Esophagus squamous epithelium (tissue), 5 donors: Measurements from ENCODE around the gene TARP.

ENCODE experiments used
- DNase-seq: peaks from one replicate; lab custom pipeline; 2025; lab: John Stamatoyannopoulos, UW
- H3K27ac ChIP-seq, 4 donors: fragments of 200-600 bp; sonication (generic); one replicate each; pipeline ENCODE4 v1.5.1; 2016 to 2019; ENCODE audit warnings: mild to moderate bottlenecking in 1 of 4
- H3K27me3 ChIP-seq, 4 donors: fragments of 200-600 bp; sonication (generic); 1 replicate in 3 of 4; 2 replicates in 1 of 4; pipeline versions ENCODE4 v1.5.1 to v1.6.0; 2017 to 2021; ENCODE audit warnings: antibody characterized with exemption in 1 of 4
- H3K36me3 ChIP-seq, 3 donors: fragments of 200-600 bp; sonication (generic); one replicate each; pipeline ENCODE4 v1.5.1; 2016 to 2019
- H3K4me1 ChIP-seq, 3 donors: fragments of 200-600 bp; sonication (generic); one replicate each; pipeline ENCODE4 v1.5.1; 2017 to 2019
- H3K4me3 ChIP-seq, 4 donors: fragments of 200-600 bp; sonication (generic); 1 replicate in 3 of 4; 2 replicates in 1 of 4; pipeline ENCODE4 v1.5.1; 2016 to 2019; ENCODE audit warnings: mild to moderate bottlenecking in 2 of 4, moderate library complexity in 1 of 4
- H3K9me3 ChIP-seq, 3 donors: fragments of 200-600 bp; sonication (generic); one replicate each; pipeline ENCODE4 v1.5.1; 2016 to 2019
- POLR2A ChIP-seq, 4 donors: fragments of 450-650 bp; IDR thresholded peaks; one replicate each; pipeline ENCODE4 v1.6.1; 2017; ENCODE audit warnings: antibody characterized with exemption in 4 of 4, mild to moderate bottlenecking in 4 of 4, moderate library complexity in 3 of 4
- WGBS, 2 donors: methylation state at CpG; one replicate each; pipeline ENCODE4 v1.1.5; 2018; 5-methylcytosine and 5-hydroxymethylcytosine counted together
- intact Hi-C: fragments of 100-400 bp; cut with DNase I; formaldehyde crosslinking; loops from one replicate; pipeline ENCODE4 v1.15.0; 2022
- TF ChIP-seq, protein P1 (sequence below), 6 experiments: fragments of 450-650 bp in 4 of 6; fragments of 200-600 bp in 2 of 6; sonication (generic) in 2 of 6; IDR thresholded peaks; one replicate each; pipeline ENCODE4 v1.5.1; 2016 to 2019; ENCODE audit warnings: antibody characterized with exemption in 6 of 6, mild to moderate bottlenecking in 4 of 6, moderate library complexity in 4 of 6
- donor health status: DM: yes; HTN: yes; CAD: no.

TARP gene

DNA sequence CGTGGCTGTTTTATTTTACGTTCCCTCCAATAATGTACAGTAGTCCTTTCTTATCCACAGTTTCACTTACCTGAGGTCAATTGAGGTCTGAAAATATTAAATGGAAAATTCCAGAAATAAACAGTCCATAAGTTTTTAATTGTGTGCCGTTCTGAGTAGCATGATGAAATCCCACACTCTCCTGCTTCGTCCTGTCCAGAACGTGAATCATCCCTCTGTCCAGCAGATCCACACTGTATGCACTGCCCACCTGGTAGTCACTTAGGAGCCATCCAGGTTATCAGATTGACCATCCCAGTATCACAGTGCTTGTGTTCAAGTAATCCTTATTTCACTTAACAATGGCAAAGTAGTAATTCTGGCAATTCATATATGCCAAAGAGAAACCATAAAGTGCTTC lies 49.0 kb downstream of the TARP start:
- no peak overlapping the region for H3K27ac ChIP-seq
- intact Hi-C loops = loop anchor here (5.0 kb wide), 1 partner anchor 117 kb away; no protein-coding TSS in a partner anchor
- H3K4me1 ChIP-seq = no peaks in the 10 kb centered on the region
- H3K4me3 ChIP-seq = no peak overlapping the region
- no peaks in the 10 kb centered on the region for H3K9me3 ChIP-seq
- H3K36me3 ChIP-seq = peaks cover 0 to 49% (median 7%) of the 10 kb centered on the region in 3 donors
- H3K27me3 ChIP-seq = no peaks in the 10 kb centered on the region
- WGBS, 2 donors = 75 to 88% methylated on average over 5 of the region's 5 CpGs
- TF ChIP-seq, protein P1, sequence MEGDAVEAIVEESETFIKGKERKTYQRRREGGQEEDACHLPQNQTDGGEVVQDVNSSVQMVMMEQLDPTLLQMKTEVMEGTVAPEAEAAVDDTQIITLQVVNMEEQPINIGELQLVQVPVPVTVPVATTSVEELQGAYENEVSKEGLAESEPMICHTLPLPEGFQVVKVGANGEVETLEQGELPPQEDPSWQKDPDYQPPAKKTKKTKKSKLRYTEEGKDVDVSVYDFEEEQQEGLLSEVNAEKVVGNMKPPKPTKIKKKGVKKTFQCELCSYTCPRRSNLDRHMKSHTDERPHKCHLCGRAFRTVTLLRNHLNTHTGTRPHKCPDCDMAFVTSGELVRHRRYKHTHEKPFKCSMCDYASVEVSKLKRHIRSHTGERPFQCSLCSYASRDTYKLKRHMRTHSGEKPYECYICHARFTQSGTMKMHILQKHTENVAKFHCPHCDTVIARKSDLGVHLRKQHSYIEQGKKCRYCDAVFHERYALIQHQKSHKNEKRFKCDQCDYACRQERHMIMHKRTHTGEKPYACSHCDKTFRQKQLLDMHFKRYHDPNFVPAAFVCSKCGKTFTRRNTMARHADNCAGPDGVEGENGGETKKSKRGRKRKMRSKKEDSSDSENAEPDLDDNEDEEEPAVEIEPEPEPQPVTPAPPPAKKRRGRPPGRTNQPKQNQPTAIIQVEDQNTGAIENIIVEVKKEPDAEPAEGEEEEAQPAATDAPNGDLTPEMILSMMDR (IDR thresholded peaks at IDR 0.05) = no peak
- no peak for TF ChIP-seq POLR2A (IDR thresholded peaks at IDR 0.05)
- DNase-seq = no peak

DNA sequence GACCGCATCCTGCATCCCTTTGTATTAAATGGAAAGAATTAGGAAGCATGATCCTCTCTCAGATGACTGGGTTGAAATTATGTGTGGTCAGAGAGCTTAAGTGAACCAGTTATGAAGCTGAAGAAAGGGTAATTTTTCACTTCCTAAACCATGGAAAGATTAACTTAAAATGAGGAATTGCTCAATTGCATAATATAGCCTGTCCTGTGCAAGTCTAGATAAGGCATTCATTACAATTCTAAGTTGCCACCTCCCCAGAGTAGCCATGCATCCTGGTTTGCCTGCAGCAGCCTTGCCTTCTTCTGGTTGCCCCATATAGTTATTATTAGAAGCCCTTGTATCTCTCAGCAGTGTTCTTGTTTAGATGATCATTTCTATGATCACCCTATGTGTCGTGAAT lies 50.1 kb downstream of the TARP start:
- H3K9me3 ChIP-seq = no peaks in the 10 kb centered on the region
- no peak overlapping the region for H3K4me3 ChIP-seq
- DNase-seq = no peak
- WGBS, 2 donors = 85 to 100% methylated on average over 2 of the region's 2 CpGs
- H3K4me1 ChIP-seq = no peaks in the 10 kb centered on the region
- intact Hi-C loops = loop anchor here (5.0 kb wide), 1 partner anchor 116 kb away; no protein-coding TSS in a partner anchor
- no peaks in the 10 kb centered on the region for H3K27me3 ChIP-seq
- TF ChIP-seq, protein P1 (IDR thresholded peaks at IDR 0.05) = no peak
- TF ChIP-seq POLR2A (IDR thresholded peaks at IDR 0.05) = no peak
- H3K27ac ChIP-seq = no peak overlapping the region
- peaks cover 0 to 49% (median 3%) of the 10 kb centered on the region in 3 donors for H3K36me3 ChIP-seq

DNA sequence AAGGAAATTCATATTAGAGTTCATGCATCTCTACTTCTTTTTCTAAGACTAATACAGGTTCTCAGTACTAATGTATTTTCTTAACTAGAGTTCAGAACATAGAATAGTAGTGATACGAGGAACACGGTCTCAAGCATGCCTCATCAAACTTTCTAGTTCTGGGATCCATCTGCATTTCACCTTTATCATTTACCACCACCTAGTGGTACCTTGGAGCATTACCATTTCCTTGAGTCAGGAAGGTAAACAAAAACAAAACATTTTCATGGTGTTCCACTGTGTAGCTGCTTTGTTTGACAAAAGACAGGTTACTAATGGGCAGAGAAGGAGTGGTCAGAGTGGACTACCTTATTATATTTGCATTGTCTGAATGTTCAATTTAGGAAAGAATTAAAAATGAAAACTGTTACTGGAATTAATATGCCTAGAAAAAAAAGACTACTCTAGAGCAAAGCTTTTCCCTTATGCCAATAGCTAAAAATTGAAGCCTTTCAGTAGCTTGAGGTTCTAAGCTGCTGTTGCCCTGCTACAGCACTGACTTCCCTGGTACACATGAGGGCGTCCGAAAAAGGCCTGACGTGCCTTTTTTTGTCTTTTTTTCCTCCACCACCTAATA lies 50.8 kb downstream of the TARP start:
- Histone ChIP-seq H3K27ac (peak overlapping the region in 1 of 4 donors; percentile 13), H3K4me1 (no peaks in the 10 kb centered on the region), H3K36me3 (peaks cover 0 to 48% (median 3%) of the 10 kb centered on the region in 3 donors), H3K4me3 (no peak overlapping the region), H3K9me3 (no peaks in the 10 kb centered on the region), H3K27me3 (no peaks in the 10 kb centered on the region)
- intact Hi-C loops = loop anchor here (5.0 kb wide), 1 partner anchor 115 kb away; no protein-coding TSS in a partner anchor
- DNase-seq = no peak
- TF ChIP-seq, protein P1 (IDR thresholded peaks at IDR 0.05) = peak; percentile 72 to 90 (median 88)
- no peak for TF ChIP-seq POLR2A (IDR thresholded peaks at IDR 0.05)
- 56 to 62% methylated on average over 5 of the region's 5 CpGs for WGBS, 2 donors

DNA sequence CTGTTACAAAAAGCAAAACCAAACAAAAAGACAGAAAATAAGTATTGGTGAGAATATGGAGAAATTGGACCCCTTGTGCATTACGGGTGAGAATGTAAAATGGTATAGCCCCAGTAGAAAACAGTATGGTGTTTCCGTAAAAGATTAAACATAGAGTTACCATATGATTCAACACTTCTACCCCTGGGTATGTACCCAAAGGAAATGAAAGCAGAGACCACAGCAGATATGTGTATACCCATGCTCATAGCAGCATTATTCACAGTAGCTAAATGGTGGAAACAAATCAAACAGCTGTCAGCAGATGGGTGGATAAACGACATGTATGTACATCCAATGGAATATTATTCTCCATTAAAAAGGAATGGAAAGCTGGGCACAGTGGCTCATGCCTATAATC lies 53.0 kb downstream of the TARP start:
- intact Hi-C loops = loop anchor here (5.0 kb wide), 1 partner anchor 113 kb away; no protein-coding TSS in a partner anchor
- Histone ChIP-seq H3K27ac (no peak overlapping the region), H3K9me3 (no peaks in the 10 kb centered on the region), H3K4me3 (no peak overlapping the region), H3K4me1 (peaks cover 0 to 15% (median 0%) of the 10 kb centered on the region in 3 donors), H3K27me3 (no peaks in the 10 kb centered on the region), H3K36me3 (peaks cover 0 to 49% (median 3%) of the 10 kb centered on the region in 3 donors)
- 73 to 77% methylated on average over 3 of the region's 3 CpGs for WGBS, 2 donors
- DNase-seq = no peak
- no peak for TF ChIP-seq POLR2A (IDR thresholded peaks at IDR 0.05)
- TF ChIP-seq, protein P1 (IDR thresholded peaks at IDR 0.05) = no peak

DNA sequence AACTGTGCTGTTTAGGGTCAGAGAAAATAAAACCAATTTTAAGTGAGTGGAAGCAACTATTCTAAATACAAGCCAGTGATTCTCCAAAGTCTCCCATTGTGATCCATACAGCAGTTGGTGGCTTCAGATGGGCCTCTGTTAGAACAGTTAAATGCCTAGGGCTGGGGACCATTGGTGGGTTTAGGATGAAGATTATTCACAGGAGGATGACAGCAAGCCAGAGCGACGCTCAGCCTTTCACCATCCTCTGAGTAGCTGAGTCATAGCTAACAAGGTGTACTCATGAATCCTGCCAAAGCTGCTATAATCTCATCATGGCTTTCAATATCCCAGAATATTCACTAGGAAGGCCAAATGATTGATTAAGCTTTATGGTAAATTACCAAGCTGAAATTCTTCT lies 55.8 kb downstream of the TARP start:
- WGBS, 2 donors = 54 to 59% methylated on average over 2 of the region's 2 CpGs
- Histone ChIP-seq H3K27me3 (no peaks in the 10 kb centered on the region), H3K36me3 (peaks cover 0 to 57% (median 3%) of the 10 kb centered on the region in 3 donors), H3K4me3 (no peak overlapping the region), H3K4me1 (peaks cover 0 to 22% (median 0%) of the 10 kb centered on the region in 3 donors), H3K9me3 (no peaks in the 10 kb centered on the region), H3K27ac (peak overlapping the region in 1 of 4 donors; percentile 31)
- TF ChIP-seq, protein P1 (IDR thresholded peaks at IDR 0.05) = no peak
- no peak for TF ChIP-seq POLR2A (IDR thresholded peaks at IDR 0.05)
- intact Hi-C loops = no loop called here
- DNase-seq = no peak
